WTC11 (cell line): Measurements from ENCODE around the gene PITPNC1. TPM values are rescaled to one million over a fixed set of nuclear protein-coding genes. Genes with fewer than 3 reads are reported as not detected.

ENCODE experiments used
- ATAC-seq: fragments of 200-7000 bp; cut with Tn5 transposase; 2 replicates; pipeline ENCODE4 v1.10.0; 2021; ENCODE audit warnings: mild to moderate bottlenecking, moderate library complexity
- CTCF ChIA-PET: fragments of 300-600 bp; sonication (Branson Sonifier 250); formaldehyde crosslinking; loops from one replicate; lab custom pipeline; 2021; ENCODE audit warnings: antibody characterized with exemption; lab: Charles Lee
- POLR2A ChIA-PET: fragments of 350-600 bp; sonication (Branson Sonifier 250); formaldehyde crosslinking; loops from one replicate; lab custom pipeline; 2021; ENCODE audit warnings: antibody characterized with exemption; lab: Charles Lee
- DNase-seq: peaks from one replicate; pipeline ENCODE4 v3.0.0; 2021; ENCODE audit warnings: low spot score
- H3K27ac Mint-ChIP-seq: 2 replicates; pipeline ENCODE4 v1.8.0; 2021; ENCODE audit warnings: mixed read lengths
- H3K27me3 Mint-ChIP-seq: 2 replicates; pipeline ENCODE4 v1.8.0; 2021; ENCODE audit warnings: low read depth, mild to moderate bottlenecking, moderate library complexity, mixed read lengths
- H3K36me3 Mint-ChIP-seq: 2 replicates; pipeline ENCODE4 v1.8.0; 2021; ENCODE audit warnings: mixed read lengths
- H3K4me1 Mint-ChIP-seq: 2 replicates; pipeline ENCODE4 v1.8.0; 2022; ENCODE audit warnings: mixed read lengths
- H3K4me3 Mint-ChIP-seq: 2 replicates; pipeline ENCODE4 v1.8.0; 2021; ENCODE audit warnings: mild to moderate bottlenecking, moderate library complexity, mixed read lengths
- H3K9me3 Mint-ChIP-seq: 2 replicates; pipeline ENCODE4 v1.8.0; 2021; ENCODE audit warnings: mixed read lengths
- ATF1 ChIP-seq: sonication (generic); formaldehyde crosslinking; IDR thresholded peaks from 2 replicates; pipeline ENCODE4 v1.8.1; 2023; ENCODE audit warnings: mild to moderate bottlenecking, moderate library complexity, missing genetic modification reagents
- FOXK1 ChIP-seq: sonication (generic); formaldehyde crosslinking; IDR thresholded peaks from 2 replicates; pipeline ENCODE4 v1.8.0; 2022; ENCODE audit warnings: mild to moderate bottlenecking, moderate library complexity, missing genetic modification reagents
- GRHL2 ChIP-seq: fragments of 250-450 bp; sonication (Bioruptor Pico); IDR thresholded peaks from 2 replicates; pipeline ENCODE4 v1.8.0; 2022; ENCODE audit warnings: mild to moderate bottlenecking, moderate library complexity; ENCODE audit not compliant: insufficient replicate concordance, severe bottlenecking
- KAT7 ChIP-seq: sonication (generic); formaldehyde crosslinking; IDR thresholded peaks from 2 replicates; pipeline ENCODE4 v1.8.1; 2023; ENCODE audit warnings: missing genetic modification reagents, mild to moderate bottlenecking, borderline replicate concordance
- MXD4 ChIP-seq: fragments of 250-450 bp; sonication (Bioruptor Pico); IDR thresholded peaks from 2 replicates; pipeline ENCODE4 v1.8.0; 2021; ENCODE audit warnings: mild to moderate bottlenecking, moderate library complexity, borderline replicate concordance
- RELA ChIP-seq: sonication (generic); formaldehyde crosslinking; IDR thresholded peaks from 2 replicates; pipeline ENCODE4 v1.8.1; 2022; ENCODE audit warnings: missing genetic modification reagents, mild to moderate bottlenecking, borderline replicate concordance
- RORB ChIP-seq: fragments of 250-450 bp; sonication (Bioruptor Pico); IDR thresholded peaks from 2 replicates; pipeline ENCODE4 v1.9.0; 2021; ENCODE audit warnings: mild to moderate bottlenecking
- SMAD3 ChIP-seq: sonication (generic); formaldehyde crosslinking; IDR thresholded peaks from 2 replicates; pipeline ENCODE4 v1.8.0; 2022; ENCODE audit warnings: missing genetic modification reagents, mild to moderate bottlenecking, borderline replicate concordance
- TP53 ChIP-seq: sonication (generic); formaldehyde crosslinking; IDR thresholded peaks from 2 replicates; pipeline ENCODE4 v1.8.1; 2023; ENCODE audit warnings: mild to moderate bottlenecking, missing genetic modification reagents
- ZNF317 ChIP-seq: sonication (generic); formaldehyde crosslinking; IDR thresholded peaks from 2 replicates; pipeline ENCODE4 v1.8.1; 2023; ENCODE audit warnings: low read depth, mild to moderate bottlenecking, moderate library complexity, missing genetic modification reagents, borderline replicate concordance
- ZNF396 ChIP-seq: fragments of 250-450 bp; sonication (Bioruptor Pico); IDR thresholded peaks from 2 replicates; pipeline ENCODE4 v1.8.0; 2021; ENCODE audit warnings: mild to moderate bottlenecking, moderate library complexity, borderline replicate concordance
- total RNA-seq: library from RNA; stranded (reverse); gene quantifications from 3 replicates; pipeline ENCODE4 v1.2.3, GENCODE V29; 2021
- TF ChIP-seq, protein P1 (sequence below): sonication (generic); formaldehyde crosslinking; IDR thresholded peaks from 2 replicates; pipeline ENCODE4 v1.8.1; 2023; ENCODE audit warnings: mild to moderate bottlenecking, missing genetic modification reagents
- TF ChIP-seq, protein P2 (sequence below): fragments of 250-450 bp; sonication (Bioruptor Pico); IDR thresholded peaks from 2 replicates; pipeline ENCODE4 v1.9.0; 2021; ENCODE audit warnings: mild to moderate bottlenecking
- TF ChIP-seq, protein P3 (sequence below): fragments of 250-450 bp; sonication (Bioruptor Pico); IDR thresholded peaks from 2 replicates; pipeline ENCODE4 v1.9.0; 2021; ENCODE audit warnings: mild to moderate bottlenecking, borderline replicate concordance
- TF ChIP-seq, protein P4 (sequence below): sonication (generic); formaldehyde crosslinking; IDR thresholded peaks from 2 replicates; pipeline ENCODE4 v1.8.1; 2022; ENCODE audit warnings: missing genetic modification reagents, borderline replicate concordance
- TF ChIP-seq, protein P5 (sequence below): fragments of 250-450 bp; sonication (Bioruptor Pico); conservative IDR thresholded peaks from 2 replicates; pipeline ENCODE4 v1.9.0; 2021; ENCODE audit warnings: mild to moderate bottlenecking

PITPNC1 gene
- total RNA-seq, 1 experiment from 2014 or later = 39.8 TPM

DNA sequence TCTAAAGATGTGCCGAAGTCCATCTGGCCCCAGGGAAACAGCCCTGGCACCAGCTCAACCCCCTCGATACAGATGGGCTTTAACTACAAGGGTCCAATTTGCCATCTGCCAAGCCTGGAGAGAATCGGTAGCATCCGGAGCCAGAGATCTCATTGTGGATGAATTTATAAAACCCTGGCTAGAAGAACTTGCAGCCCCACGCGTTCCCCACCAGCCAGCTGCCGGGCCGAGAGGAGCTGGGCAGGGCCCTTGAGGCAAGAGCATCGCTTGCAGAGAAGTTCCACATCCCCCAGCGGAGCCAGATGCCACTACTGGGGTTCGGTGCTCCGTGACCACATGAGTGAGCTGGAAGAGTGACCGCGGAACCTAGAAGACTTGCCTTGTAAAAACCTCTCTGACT lies 275.4 kb downstream of the PITPNC1 start:
- POLR2A ChIA-PET = no interaction called here
- Mint-ChIP-seq H3K4me1 (peaks cover 12% of the 10 kb centered on the region), H3K9me3 (no peaks in the 10 kb centered on the region), H3K27me3 (no peaks in the 10 kb centered on the region), H3K27ac (no peak overlapping the region), H3K36me3 (no peaks in the 10 kb centered on the region), H3K4me3 (no peak overlapping the region)
- ATAC-seq = no peak
- TF ChIP-seq, protein P1, sequence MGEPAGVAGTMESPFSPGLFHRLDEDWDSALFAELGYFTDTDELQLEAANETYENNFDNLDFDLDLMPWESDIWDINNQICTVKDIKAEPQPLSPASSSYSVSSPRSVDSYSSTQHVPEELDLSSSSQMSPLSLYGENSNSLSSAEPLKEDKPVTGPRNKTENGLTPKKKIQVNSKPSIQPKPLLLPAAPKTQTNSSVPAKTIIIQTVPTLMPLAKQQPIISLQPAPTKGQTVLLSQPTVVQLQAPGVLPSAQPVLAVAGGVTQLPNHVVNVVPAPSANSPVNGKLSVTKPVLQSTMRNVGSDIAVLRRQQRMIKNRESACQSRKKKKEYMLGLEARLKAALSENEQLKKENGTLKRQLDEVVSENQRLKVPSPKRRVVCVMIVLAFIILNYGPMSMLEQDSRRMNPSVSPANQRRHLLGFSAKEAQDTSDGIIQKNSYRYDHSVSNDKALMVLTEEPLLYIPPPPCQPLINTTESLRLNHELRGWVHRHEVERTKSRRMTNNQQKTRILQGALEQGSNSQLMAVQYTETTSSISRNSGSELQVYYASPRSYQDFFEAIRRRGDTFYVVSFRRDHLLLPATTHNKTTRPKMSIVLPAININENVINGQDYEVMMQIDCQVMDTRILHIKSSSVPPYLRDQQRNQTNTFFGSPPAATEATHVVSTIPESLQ (CRISPR knock-in tag) = no peak
- TF ChIP-seq, protein P2, sequence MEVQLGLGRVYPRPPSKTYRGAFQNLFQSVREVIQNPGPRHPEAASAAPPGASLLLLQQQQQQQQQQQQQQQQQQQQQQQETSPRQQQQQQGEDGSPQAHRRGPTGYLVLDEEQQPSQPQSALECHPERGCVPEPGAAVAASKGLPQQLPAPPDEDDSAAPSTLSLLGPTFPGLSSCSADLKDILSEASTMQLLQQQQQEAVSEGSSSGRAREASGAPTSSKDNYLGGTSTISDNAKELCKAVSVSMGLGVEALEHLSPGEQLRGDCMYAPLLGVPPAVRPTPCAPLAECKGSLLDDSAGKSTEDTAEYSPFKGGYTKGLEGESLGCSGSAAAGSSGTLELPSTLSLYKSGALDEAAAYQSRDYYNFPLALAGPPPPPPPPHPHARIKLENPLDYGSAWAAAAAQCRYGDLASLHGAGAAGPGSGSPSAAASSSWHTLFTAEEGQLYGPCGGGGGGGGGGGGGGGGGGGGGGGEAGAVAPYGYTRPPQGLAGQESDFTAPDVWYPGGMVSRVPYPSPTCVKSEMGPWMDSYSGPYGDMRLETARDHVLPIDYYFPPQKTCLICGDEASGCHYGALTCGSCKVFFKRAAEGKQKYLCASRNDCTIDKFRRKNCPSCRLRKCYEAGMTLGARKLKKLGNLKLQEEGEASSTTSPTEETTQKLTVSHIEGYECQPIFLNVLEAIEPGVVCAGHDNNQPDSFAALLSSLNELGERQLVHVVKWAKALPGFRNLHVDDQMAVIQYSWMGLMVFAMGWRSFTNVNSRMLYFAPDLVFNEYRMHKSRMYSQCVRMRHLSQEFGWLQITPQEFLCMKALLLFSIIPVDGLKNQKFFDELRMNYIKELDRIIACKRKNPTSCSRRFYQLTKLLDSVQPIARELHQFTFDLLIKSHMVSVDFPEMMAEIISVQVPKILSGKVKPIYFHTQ (CRISPR knock-in tag) = no peak
- TF ChIP-seq MXD4 (CRISPR knock-in tag) = no peak
- CTCF ChIA-PET = no interaction called here
- DNase-seq = no peak

DNA sequence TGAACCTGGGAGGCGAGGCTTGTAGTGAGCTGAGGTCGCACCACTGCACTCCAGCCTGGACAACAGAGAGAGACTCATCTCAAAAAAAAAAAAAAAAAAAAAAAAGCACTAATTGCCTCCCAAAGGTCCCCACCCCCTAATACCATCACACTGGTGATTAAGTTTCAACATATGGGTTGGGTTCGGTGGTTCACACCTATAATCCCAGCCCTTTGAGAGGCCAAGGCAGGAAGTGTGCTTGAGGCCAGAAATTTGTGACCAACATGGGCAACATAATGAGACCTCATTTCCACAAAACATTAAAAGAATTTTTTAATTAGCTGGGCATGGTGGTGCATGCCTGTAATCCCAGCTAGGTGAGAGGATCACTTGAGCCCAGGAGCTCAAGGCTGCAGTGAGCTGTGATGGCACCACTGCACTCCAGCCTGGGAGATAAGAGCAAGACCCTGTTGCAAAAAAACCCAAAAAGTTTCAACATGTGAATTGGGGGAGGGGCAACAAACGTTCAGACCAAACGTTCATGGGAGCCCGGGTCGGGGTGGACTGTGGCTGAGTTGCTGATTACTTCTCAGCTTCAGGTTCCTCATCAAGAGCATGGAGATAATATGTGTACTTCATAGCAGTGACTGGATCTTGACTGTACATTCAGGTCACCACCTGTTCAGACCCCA lies 278.5 kb downstream of the PITPNC1 start:
- H3K27ac Mint-ChIP-seq = no peak overlapping the region
- peaks cover 21% of the 10 kb centered on the region for H3K9me3 Mint-ChIP-seq
- ChIA-PET CTCF (no interaction called here), POLR2A (interaction anchor here (0.6 kb wide), 1 partner anchor 287 kb away, joined by 3 read pairs; no protein-coding TSS in a partner anchor)
- H3K4me1 Mint-ChIP-seq = peaks cover 2% of the 10 kb centered on the region
- H3K27me3 Mint-ChIP-seq = no peaks in the 10 kb centered on the region
- H3K4me3 Mint-ChIP-seq = no peak overlapping the region
- TF ChIP-seq ATF1 (CRISPR knock-in tag) (no peak), GRHL2 (no peak), ZNF396 (CRISPR knock-in tag) (no peak), ZNF317 (CRISPR knock-in tag) (no peak), KAT7 (CRISPR knock-in tag) (no peak), RORB (CRISPR knock-in tag) (no peak), SMAD3 (CRISPR knock-in tag) (no peak), TP53 (CRISPR knock-in tag) (no peak), FOXK1 (CRISPR knock-in tag) (no peak), RELA (no peak)
- TF ChIP-seq, protein P3, sequence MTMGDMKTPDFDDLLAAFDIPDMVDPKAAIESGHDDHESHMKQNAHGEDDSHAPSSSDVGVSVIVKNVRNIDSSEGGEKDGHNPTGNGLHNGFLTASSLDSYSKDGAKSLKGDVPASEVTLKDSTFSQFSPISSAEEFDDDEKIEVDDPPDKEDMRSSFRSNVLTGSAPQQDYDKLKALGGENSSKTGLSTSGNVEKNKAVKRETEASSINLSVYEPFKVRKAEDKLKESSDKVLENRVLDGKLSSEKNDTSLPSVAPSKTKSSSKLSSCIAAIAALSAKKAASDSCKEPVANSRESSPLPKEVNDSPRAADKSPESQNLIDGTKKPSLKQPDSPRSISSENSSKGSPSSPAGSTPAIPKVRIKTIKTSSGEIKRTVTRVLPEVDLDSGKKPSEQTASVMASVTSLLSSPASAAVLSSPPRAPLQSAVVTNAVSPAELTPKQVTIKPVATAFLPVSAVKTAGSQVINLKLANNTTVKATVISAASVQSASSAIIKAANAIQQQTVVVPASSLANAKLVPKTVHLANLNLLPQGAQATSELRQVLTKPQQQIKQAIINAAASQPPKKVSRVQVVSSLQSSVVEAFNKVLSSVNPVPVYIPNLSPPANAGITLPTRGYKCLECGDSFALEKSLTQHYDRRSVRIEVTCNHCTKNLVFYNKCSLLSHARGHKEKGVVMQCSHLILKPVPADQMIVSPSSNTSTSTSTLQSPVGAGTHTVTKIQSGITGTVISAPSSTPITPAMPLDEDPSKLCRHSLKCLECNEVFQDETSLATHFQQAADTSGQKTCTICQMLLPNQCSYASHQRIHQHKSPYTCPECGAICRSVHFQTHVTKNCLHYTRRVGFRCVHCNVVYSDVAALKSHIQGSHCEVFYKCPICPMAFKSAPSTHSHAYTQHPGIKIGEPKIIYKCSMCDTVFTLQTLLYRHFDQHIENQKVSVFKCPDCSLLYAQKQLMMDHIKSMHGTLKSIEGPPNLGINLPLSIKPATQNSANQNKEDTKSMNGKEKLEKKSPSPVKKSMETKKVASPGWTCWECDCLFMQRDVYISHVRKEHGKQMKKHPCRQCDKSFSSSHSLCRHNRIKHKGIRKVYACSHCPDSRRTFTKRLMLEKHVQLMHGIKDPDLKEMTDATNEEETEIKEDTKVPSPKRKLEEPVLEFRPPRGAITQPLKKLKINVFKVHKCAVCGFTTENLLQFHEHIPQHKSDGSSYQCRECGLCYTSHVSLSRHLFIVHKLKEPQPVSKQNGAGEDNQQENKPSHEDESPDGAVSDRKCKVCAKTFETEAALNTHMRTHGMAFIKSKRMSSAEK = no peak
- TF ChIP-seq, protein P4, sequence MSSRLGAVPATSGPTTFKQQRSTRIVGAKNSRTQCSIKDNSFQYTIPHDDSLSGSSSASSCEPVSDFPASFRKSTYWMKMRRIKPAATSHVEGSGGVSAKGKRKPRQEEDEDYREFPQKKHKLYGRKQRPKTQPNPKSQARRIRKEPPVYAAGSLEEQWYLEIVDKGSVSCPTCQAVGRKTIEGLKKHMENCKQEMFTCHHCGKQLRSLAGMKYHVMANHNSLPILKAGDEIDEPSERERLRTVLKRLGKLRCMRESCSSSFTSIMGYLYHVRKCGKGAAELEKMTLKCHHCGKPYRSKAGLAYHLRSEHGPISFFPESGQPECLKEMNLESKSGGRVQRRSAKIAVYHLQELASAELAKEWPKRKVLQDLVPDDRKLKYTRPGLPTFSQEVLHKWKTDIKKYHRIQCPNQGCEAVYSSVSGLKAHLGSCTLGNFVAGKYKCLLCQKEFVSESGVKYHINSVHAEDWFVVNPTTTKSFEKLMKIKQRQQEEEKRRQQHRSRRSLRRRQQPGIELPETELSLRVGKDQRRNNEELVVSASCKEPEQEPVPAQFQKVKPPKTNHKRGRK (CRISPR knock-in tag) = no peak
- TF ChIP-seq, protein P5, sequence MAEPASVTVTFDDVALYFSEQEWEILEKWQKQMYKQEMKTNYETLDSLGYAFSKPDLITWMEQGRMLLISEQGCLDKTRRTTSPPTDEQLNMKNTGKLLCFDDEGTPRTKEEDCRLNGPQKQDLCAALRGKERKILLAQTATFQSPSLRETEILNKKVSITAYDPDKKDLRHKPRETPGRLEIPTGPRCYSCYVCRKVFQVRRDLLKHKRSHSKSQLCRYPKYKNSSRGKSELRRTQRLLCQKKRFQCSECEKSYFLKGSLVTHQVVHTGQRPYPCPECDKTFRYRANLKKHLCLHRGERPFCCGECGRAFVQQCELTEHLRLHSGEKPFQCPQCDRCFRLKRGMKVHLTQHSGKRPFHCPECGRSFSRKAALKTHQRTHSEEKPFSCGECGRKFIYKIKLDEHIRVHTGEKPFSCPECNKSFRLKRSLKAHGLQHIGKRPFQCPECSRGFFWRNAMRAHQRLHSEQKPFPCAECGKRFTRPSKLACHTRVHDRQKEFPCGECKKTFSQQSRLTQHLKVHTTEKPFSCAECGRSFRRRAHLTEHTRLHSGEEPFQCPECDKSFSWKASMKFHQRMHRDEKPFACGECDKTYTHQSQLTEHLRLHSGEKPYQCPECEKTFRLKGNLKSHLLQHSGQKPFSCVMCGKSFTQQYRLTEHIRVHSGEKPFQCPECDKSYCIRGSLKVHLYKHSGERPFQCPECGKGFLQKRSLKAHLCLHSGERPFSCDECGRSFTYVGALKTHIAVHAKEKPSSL (CRISPR knock-in tag) = no peak
- no peak for ATAC-seq
- H3K36me3 Mint-ChIP-seq = peaks cover 19% of the 10 kb centered on the region
- DNase-seq = no peak
